HepG2 (cell line): ENCODE results near the gene TBC1D7. TPM values are rescaled to one million over a fixed set of nuclear protein-coding genes. Genes with fewer than 3 reads are reported as not detected.

ENCODE experiments used
- ATF7 ChIP-seq, 2 experiments: fragments of 450-650 bp in 1 of 2; sonication (generic) in 1 of 2; formaldehyde crosslinking in 1 of 2; IDR thresholded peaks; 2 replicates each; pipeline versions ENCODE4 v1.4.0 to v1.6.1; 2016 to 2020; ENCODE audit warnings: antibody characterized with exemption in 1 of 2, mild to moderate bottlenecking in 1 of 2, missing genetic modification reagents in 1 of 2
- GLMP ChIP-seq: sonication (generic); formaldehyde crosslinking; IDR thresholded peaks from 2 replicates; pipeline ENCODE4 v1.9.0; 2021; ENCODE audit warnings: missing genetic modification reagents, mild to moderate bottlenecking, borderline replicate concordance
- HDAC1 ChIP-seq: sonication (generic); formaldehyde crosslinking; IDR thresholded peaks from 2 replicates; pipeline ENCODE4 v1.5.1; 2020; ENCODE audit warnings: mild to moderate bottlenecking, missing genetic modification reagents
- HNRNPUL1 ChIP-seq: fragments of 200-400 bp; formaldehyde crosslinking; IDR thresholded peaks from 2 replicates; pipeline ENCODE4 v1.6.1; 2017; ENCODE audit warnings: low read depth, mild to moderate bottlenecking, low read length, moderate library complexity
- JUN ChIP-seq: sonication (generic); formaldehyde crosslinking; IDR thresholded peaks from 2 replicates; pipeline ENCODE4 v1.4.0; 2020; ENCODE audit warnings: mild to moderate bottlenecking, missing genetic modification reagents
- MTF1 ChIP-seq: sonication (generic); formaldehyde crosslinking; IDR thresholded peaks from 2 replicates; pipeline ENCODE4 v1.5.0; 2020; ENCODE audit warnings: missing genetic modification reagents
- NCOA5 ChIP-seq: sonication (generic); formaldehyde crosslinking; IDR thresholded peaks from 2 replicates; pipeline ENCODE4 v1.4.0; 2020; ENCODE audit warnings: missing genetic modification reagents
- NFKB2 ChIP-seq: sonication (generic); formaldehyde crosslinking; IDR thresholded peaks from 2 replicates; pipeline ENCODE4 v1.4.0; 2020; ENCODE audit warnings: missing genetic modification reagents, borderline replicate concordance
- NFYB ChIP-seq: sonication (generic); formaldehyde crosslinking; IDR thresholded peaks from 2 replicates; pipeline ENCODE4 v1.4.0; 2020; ENCODE audit warnings: missing genetic modification reagents
- NR2F1 ChIP-seq, 2 experiments: fragments of 450-650 bp in 1 of 2; formaldehyde crosslinking in 1 of 2; IDR thresholded peaks; 2 replicates each; pipeline versions ENCODE4 v1.5.0 to v1.6.1; 2016 to 2020; ENCODE audit warnings: mild to moderate bottlenecking in 1 of 2, missing compliant biosample characterization in 1 of 2, missing genetic modification reagents in 1 of 2, moderate library complexity in 1 of 2
- SKIL ChIP-seq: sonication (generic); formaldehyde crosslinking; IDR thresholded peaks from 2 replicates; pipeline ENCODE4 v1.8.0; 2022; ENCODE audit warnings: missing genetic modification reagents, mild to moderate bottlenecking, moderate library complexity, borderline replicate concordance
- SMAD1 ChIP-seq: sonication (generic); formaldehyde crosslinking; IDR thresholded peaks from 2 replicates; pipeline ENCODE4 v1.4.0; 2020; ENCODE audit warnings: missing genetic modification reagents, low read depth, mild to moderate bottlenecking, borderline replicate concordance
- ZBTB46 ChIP-seq: sonication (generic); formaldehyde crosslinking; IDR thresholded peaks from 2 replicates; pipeline ENCODE4 v1.4.0; 2020; ENCODE audit warnings: mild to moderate bottlenecking, missing genetic modification reagents, borderline replicate concordance
- ZFP36 ChIP-seq: fragments of 150-350 bp; IDR thresholded peaks from 2 replicates; pipeline ENCODE4 v1.6.1; 2018; ENCODE audit warnings: borderline replicate concordance, low read length, low read depth; ENCODE audit not compliant: partially characterized antibody
- ZNF260 ChIP-seq: sonication (generic); formaldehyde crosslinking; IDR thresholded peaks from 2 replicates; pipeline ENCODE4 v1.4.0; 2020; ENCODE audit warnings: missing genetic modification reagents, low read depth, mild to moderate bottlenecking, borderline replicate concordance
- ZNF329 ChIP-seq: sonication (generic); formaldehyde crosslinking; IDR thresholded peaks from 2 replicates; pipeline ENCODE4 v1.9.0; 2021; ENCODE audit warnings: low read depth, mild to moderate bottlenecking, missing genetic modification reagents
- ZNF33A ChIP-seq: sonication (generic); formaldehyde crosslinking; IDR thresholded peaks from 2 replicates; pipeline ENCODE4 v1.5.1; 2020; ENCODE audit warnings: missing genetic modification reagents, mild to moderate bottlenecking, moderate library complexity, borderline replicate concordance
- ZNF580 ChIP-seq: IDR thresholded peaks from 2 replicates; pipeline ENCODE4 v1.6.1; 2016; ENCODE audit warnings: low read depth, borderline replicate concordance
- polyA plus RNA-seq, 8 experiments: library from polyadenylated mRNA; depleted of rRNA in 3 of 8; stranded (reverse) in 7 of 8; unstranded in 1 of 8; fragments of >200 nt; fragmentation: Illumina TruSeq in 4 of 8; extraction: Trizol in 4 of 8; gene quantifications; 2 replicates each; pipeline versions ENCODE4 v1.2.1 to v1.2.3, GENCODE V29; 2011 to 2016; ENCODE audit warnings: low read depth in 4 of 8, missing spikeins in 1 of 8, mixed read lengths in 1 of 8; ENCODE audit not compliant: insufficient read depth in 1 of 8
- total RNA-seq, 5 experiments: library from RNA; depleted of rRNA; stranded (reverse); fragments of >200 nt; fragmentation: Illumina TruSeq; extraction: Trizol; gene quantifications; 2 replicates each; pipeline ENCODE4 v1.2.3, GENCODE V29; 2016; ENCODE audit warnings: low read depth in 1 of 5
- TF ChIP-seq, protein P1 (sequence below): sonication (generic); formaldehyde crosslinking; IDR thresholded peaks from 2 replicates; pipeline ENCODE4 v1.9.0; 2021; ENCODE audit warnings: missing genetic modification reagents, borderline replicate concordance

TBC1D7 gene
- total and polyA plus RNA-seq, 2 of the 13 experiments (the other 11 are each of a cell fraction or from before 2014, with no cell fraction given) = 23.3 to 30.8 TPM

DNA sequence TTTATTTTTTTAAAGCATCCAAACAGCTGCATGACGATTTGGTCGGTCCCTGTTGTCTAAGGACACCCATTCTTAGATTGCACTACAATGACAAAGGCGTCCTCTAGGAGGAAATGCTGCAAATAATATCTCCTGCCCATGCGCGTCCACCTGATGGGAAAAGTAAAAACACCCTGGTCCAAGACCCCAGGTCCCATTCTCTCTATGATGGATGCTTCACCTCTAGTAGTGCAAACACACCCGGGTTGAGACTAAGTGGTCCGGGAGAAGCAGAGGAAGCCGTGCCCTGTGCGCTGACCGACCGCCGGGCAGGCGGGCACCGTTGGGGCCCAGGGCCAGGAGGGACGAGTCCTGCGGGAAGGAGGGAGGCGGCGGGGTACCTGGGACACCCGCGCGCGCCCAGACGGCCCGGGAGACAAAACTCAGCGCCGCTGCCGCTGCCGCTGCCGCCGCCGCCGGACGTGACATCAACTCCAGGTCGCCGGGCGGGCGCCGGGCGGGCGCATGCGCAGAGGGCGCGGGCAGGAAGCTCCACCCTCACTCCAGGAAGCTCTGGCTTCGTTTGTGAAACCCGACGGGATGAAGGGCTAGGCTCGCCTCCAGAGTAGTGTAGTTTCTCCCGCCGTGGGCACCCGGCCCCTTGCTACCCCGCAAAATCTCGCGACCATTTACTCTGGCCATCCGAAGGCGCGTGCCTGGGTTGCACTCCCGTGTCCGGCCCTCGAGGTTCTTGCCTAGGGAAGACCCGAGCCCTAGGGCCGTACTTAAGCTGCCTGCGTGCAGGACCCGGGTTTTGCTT, at the start of gene TBC1D7 (continued):
- TF ChIP-seq HNRNPUL1 (no peak), NFYB (no peak; the same call in 1 of the 2 replicates), ZNF260 (CRISPR knock-in tag) (no peak), ZNF33A (CRISPR knock-in tag) (no peak; the same call in 1 of the 2 replicates), NCOA5 (CRISPR knock-in tag) (no peak), JUN (CRISPR knock-in tag) (no peak), ATF7 (IDR thresholded peaks at IDR 0.05) (no peak), ATF7 (CRISPR knock-in tag; IDR thresholded peaks at IDR 0.05) (0 out of 2 replicates have a peak, but pooled peaks have one; percentile 40), GLMP (CRISPR knock-in tag) (no peak), NR2F1 (CRISPR knock-in tag; IDR thresholded peaks at IDR 0.05) (no peak), MTF1 (CRISPR knock-in tag) (no peak), ZFP36 (no peak), HDAC1 (peak; percentile 55), SMAD1 (CRISPR knock-in tag) (0 out of 2 replicates have a peak, but pooled peaks have one; percentile 78), ZNF580 (CRISPR knock-in tag) (peak; percentile 26; the same call in 1 of the 2 replicates), SKIL (CRISPR knock-in tag) (peak; percentile 4; the same call in 1 of the 2 replicates), ZBTB46 (no peak), ZNF329 (CRISPR knock-in tag) (no peak), NFKB2 (CRISPR knock-in tag) (peak; percentile 85; the same call in 1 of the 2 replicates)
- TF ChIP-seq, protein P1, sequence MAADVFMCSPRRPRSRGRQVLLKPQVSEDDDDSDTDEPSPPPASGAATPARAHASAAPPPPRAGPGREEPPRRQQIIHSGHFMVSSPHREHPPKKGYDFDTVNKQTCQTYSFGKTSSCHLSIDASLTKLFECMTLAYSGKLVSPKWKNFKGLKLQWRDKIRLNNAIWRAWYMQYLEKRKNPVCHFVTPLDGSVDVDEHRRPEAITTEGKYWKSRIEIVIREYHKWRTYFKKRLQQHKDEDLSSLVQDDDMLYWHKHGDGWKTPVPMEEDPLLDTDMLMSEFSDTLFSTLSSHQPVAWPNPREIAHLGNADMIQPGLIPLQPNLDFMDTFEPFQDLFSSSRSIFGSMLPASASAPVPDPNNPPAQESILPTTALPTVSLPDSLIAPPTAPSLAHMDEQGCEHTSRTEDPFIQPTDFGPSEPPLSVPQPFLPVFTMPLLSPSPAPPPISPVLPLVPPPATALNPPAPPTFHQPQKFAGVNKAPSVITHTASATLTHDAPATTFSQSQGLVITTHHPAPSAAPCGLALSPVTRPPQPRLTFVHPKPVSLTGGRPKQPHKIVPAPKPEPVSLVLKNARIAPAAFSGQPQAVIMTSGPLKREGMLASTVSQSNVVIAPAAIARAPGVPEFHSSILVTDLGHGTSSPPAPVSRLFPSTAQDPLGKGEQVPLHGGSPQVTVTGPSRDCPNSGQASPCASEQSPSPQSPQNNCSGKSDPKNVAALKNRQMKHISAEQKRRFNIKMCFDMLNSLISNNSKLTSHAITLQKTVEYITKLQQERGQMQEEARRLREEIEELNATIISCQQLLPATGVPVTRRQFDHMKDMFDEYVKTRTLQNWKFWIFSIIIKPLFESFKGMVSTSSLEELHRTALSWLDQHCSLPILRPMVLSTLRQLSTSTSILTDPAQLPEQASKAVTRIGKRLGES (CRISPR knock-in tag) = no peak
